Measurements from ENCODE around the gene LAMA1.

DNA sequence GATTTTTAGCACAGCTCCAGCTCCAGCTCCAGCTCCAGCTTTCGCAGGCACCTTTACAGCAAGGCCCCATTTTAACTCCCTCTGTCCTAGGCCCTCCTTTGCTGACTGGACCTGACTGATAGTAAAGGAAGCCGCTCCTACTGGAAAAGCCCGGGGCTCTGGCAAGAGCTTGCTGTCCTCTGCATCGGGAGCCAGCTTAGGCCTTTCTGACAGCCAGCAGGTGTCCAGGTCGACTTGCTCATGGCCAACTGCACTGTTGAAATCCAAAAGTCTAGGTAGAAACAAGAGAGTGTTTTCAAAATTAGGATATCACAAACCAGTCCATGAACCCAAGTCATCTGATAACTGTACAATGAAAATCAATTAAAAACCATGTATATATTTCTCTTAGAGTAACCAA, 161.1 kb downstream of the LAMA1 start:
- TF ChIP-seq MTA2 (IDR thresholded peaks at IDR 0.05; ENCODE audit: low read depth) (no peak), POLR2AphosphoS2 (IDR thresholded peaks at IDR 0.05; ENCODE audit: low read depth, low read length) (no peak), EP300 (IDR thresholded peaks at IDR 0.05; ENCODE audit: borderline replicate concordance in 1 of 2, control insufficient read depth in 1 of 2, low read depth in 2 of 2, low read length in 2 of 2) (no peak)
- TF ChIP-seq, protein P1, sequence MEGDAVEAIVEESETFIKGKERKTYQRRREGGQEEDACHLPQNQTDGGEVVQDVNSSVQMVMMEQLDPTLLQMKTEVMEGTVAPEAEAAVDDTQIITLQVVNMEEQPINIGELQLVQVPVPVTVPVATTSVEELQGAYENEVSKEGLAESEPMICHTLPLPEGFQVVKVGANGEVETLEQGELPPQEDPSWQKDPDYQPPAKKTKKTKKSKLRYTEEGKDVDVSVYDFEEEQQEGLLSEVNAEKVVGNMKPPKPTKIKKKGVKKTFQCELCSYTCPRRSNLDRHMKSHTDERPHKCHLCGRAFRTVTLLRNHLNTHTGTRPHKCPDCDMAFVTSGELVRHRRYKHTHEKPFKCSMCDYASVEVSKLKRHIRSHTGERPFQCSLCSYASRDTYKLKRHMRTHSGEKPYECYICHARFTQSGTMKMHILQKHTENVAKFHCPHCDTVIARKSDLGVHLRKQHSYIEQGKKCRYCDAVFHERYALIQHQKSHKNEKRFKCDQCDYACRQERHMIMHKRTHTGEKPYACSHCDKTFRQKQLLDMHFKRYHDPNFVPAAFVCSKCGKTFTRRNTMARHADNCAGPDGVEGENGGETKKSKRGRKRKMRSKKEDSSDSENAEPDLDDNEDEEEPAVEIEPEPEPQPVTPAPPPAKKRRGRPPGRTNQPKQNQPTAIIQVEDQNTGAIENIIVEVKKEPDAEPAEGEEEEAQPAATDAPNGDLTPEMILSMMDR (IDR thresholded peaks at IDR 0.05 in 2 of 3, conservative IDR thresholded peaks at IDR 0.05 in 1 of 3; ENCODE audit: control insufficient read depth in 2 of 3, extremely low read depth in 1 of 3, insufficient read depth in 1 of 3, low read depth in 3 of 3, low read length in 3 of 3): no peak

Measured in GM12878 (cell line).